Right lobe of liver (tissue), 4 donors: ENCODE results near the gene SH3BP2.

Experiments
- CTCF ChIP-seq, 4 donors: fragments of 200-600 bp in 3 of 4; fragments of 450-650 bp in 1 of 4; IDR thresholded peaks; one replicate each; pipeline versions ENCODE4 v1.5.1 to v1.8.0; 2016 to 2022; ENCODE audit warnings: antibody characterized with exemption in 4 of 4, mild to moderate bottlenecking in 2 of 4
- POLR2A ChIP-seq: fragments of 450-650 bp; IDR thresholded peaks from one replicate; pipeline ENCODE4 v1.6.1; 2017; ENCODE audit warnings: antibody characterized with exemption, mild to moderate bottlenecking
- donor health status: DM: no; HTN: no; CAD: no.
- donor health status: DM: no; HTN: no; CAD: no.
- donor health status: DM: no; HTN: yes; CAD: no.

- no peak for TF ChIP-seq CTCF (IDR thresholded peaks at IDR 0.05)
- no peak for TF ChIP-seq POLR2A
Observed at GRCh38 chr4:2832981-2833670, 40.2 kb downstream of the SH3BP2 start.
